Vagina (tissue), 2 donors: Measurements from ENCODE around the gene GABARAP.

Experiments
- POLR2AphosphoS5 ChIP-seq, 2 donors: sonication (generic); formaldehyde crosslinking; IDR thresholded peaks; one replicate each; pipeline ENCODE4 v1.9.0; 2017; ENCODE audit warnings: antibody characterized with exemption in 2 of 2, mild to moderate bottlenecking in 2 of 2, low read depth in 1 of 2; ENCODE audit not compliant: insufficient read depth in 1 of 2
- TF ChIP-seq, protein P1 (sequence below), 3 experiments: fragments of 450-650 bp in 2 of 3; fragments of 200-600 bp in 1 of 3; sonication (generic) in 1 of 3; IDR thresholded peaks; one replicate each; pipeline ENCODE4 v1.5.1; 2017 to 2019; ENCODE audit warnings: antibody characterized with exemption in 3 of 3, mild to moderate bottlenecking in 2 of 3, moderate library complexity in 2 of 3

DNA sequence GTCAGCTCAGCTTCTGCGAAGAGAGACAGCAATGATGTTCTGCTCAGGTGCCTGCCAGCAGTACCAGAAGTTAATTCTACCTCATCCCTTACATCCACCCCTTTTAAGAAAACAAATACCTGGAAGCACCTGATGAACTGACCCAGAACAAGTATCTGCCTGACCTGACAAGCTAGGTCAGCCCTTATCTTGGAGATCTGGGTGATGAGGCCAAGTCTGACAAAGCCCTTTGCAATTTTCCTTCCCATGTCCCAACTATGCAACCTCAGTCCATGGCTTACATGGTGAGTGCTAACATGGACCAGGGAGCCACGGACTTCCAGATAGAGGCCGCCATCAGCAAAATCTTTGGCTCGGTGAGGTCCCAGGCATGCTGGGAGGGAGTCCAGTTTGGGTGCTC lies 18.9 kb downstream of the GABARAP start:
- TF ChIP-seq POLR2AphosphoS5 (IDR thresholded peaks at IDR 0.05; ENCODE audit: insufficient read depth in 1 of 2, low read depth in 1 of 2), result no peak
- TF ChIP-seq, protein P1, sequence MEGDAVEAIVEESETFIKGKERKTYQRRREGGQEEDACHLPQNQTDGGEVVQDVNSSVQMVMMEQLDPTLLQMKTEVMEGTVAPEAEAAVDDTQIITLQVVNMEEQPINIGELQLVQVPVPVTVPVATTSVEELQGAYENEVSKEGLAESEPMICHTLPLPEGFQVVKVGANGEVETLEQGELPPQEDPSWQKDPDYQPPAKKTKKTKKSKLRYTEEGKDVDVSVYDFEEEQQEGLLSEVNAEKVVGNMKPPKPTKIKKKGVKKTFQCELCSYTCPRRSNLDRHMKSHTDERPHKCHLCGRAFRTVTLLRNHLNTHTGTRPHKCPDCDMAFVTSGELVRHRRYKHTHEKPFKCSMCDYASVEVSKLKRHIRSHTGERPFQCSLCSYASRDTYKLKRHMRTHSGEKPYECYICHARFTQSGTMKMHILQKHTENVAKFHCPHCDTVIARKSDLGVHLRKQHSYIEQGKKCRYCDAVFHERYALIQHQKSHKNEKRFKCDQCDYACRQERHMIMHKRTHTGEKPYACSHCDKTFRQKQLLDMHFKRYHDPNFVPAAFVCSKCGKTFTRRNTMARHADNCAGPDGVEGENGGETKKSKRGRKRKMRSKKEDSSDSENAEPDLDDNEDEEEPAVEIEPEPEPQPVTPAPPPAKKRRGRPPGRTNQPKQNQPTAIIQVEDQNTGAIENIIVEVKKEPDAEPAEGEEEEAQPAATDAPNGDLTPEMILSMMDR (IDR thresholded peaks at IDR 0.05), result no peak
